ENCODE measurements around the gene BHLHE40.
A peak's percentile ranks its signal among the peaks of the same experiment; 100 is the strongest.
"Not testable (repeated sequence)": the region's sequence is repeated elsewhere in the genome, so short reads cannot be mapped to it uniquely, and the experiment has no call there.

BHLHE40 gene

DNA sequence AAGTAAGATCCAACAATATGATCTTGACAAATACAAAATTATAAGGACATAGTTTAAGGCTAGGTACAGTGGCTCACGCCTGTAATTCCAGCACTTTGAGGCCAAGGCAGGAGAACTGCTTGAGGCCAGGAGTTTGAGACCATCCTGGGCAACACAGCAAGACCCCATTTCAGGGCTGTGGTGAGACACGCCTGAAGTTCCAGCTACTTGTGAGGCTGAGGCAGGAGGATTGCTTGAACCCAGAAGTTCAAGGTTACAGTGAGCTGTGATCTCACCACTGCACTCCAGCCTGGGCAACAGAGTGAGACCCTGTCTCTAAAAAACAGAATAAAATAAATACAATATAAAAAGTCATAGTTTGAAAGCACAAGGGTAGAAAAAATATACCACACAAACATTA, 17.4 kb upstream of the BHLHE40 start:
- DNase-seq (ENCODE audit: low read depth in 2 of 2), result not testable (repeated sequence)

DNA sequence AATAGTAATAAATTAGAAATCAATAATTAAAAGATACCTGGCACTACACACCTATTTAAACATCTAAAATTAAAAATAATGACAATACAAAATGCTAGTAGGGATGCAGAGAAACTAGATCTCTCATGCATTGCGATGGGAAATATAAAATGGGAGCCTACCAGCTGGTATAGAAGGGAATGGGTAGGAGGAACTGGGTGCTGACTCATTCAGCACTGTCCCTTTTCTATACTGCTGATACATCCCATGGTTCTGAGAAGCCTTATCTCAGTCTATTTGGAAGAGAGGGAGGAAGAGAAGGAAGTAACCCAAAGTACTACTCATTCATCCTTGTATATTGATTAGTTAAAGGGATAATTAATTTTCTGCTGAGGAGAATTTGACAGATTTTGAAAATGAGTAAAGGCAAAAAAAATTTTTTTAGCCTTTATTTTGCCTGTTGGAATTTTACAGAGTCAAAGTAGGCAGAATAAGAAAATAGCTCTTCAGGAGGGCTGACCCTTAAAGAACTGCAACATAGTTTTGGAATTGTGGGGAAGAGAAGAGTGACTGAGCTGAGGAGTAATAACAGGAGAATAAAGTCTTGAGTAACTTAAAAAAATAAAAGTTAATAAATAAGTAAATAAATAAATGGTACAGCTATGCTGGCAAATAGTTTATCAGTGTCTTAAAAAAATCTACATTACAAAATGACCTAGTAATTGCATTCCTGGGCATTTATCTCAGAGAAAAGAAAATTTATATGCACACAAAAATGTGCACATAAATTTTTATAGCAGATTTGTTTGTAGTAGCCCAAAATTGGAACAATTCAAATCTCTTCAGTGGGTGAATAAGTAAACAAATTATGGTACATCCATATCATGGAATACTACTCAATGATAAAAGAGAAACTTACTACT, 15.3 kb upstream of the BHLHE40 start:
- no peak for DNase-seq (ENCODE audit: low read depth in 2 of 2)

DNA sequence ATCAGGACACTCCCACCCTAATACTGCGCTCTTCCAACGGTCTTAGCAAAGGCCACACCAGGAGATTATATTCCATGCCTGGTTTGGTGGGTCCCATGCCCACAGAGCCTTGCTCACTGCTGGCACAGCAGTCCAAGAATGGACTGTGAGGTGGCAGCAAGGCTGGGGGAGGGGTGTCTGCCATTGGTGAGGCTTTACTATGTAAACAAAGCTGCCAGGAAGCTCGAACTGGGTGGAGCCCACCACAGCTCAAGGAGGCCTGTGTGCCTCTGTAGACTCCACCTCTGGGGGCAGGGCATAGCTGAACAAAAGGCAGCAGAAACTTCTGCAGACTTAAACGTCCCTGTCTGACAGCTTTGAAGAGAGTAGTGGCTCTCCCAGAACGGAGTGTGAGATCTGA, 13.2 kb upstream of the BHLHE40 start:
- DNase-seq (ENCODE audit: low read depth in 2 of 2), result not testable (repeated sequence)

DNA sequence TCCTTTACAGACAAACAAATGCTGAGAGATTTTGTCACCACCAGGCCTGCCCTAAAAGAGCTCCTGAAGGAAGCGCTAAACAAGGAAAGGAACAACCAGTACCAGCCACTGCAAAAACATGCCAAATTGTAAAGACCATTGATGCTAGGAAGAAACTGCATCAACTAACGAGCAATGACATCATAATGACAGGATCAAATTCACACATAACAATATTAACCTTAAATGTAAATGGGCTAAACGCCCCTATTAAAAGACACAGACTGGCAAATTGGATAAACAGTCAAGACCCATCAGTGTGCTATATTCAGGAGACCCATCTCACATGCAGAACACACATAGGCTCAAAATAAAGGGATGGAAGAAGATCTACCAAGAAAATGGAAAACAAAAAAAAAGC, 11.6 kb upstream of the BHLHE40 start:
- DNase-seq (ENCODE audit: low read depth in 2 of 2), result not testable (repeated sequence)

DNA sequence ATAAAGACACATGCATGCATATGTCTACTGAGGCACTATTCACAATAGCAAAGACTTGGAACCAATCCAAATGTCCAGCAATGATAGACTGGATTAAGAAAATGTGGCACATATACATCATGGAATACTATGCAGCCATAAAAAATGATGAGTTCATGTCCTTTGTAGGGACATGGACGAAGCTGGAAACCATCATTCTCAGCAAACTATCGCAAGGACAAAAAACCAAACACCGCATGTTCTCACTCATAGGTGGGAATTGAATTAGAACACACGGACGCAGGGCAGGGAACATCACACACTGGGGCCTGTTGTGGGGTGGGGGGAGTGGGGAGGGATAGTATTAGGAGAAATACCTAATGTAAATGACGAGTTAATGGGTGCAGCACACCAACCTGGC, 7.8 kb upstream of the BHLHE40 start:
- DNase-seq (ENCODE audit: low read depth in 2 of 2), result not testable (repeated sequence)

DNA sequence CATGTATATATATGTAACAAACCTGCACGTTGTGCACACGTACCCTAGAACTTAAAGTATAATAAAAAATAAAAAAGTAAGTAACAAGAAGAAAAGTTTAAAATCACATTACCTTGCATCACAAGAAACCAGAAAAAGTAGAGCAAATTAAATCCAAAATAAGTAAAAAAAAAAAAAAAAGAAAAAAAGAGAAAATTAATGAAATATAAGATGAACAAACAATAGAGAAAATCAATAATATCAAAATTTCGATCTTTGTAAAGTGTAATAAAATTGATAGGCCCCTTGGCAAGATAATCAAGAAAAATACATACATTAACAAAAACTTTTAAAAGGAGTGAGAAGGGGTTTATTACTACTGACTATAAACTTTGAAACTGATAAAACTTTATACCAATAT, 7.4 kb upstream of the BHLHE40 start:
- DNase-seq (ENCODE audit: low read depth in 2 of 2), result no peak

DNA sequence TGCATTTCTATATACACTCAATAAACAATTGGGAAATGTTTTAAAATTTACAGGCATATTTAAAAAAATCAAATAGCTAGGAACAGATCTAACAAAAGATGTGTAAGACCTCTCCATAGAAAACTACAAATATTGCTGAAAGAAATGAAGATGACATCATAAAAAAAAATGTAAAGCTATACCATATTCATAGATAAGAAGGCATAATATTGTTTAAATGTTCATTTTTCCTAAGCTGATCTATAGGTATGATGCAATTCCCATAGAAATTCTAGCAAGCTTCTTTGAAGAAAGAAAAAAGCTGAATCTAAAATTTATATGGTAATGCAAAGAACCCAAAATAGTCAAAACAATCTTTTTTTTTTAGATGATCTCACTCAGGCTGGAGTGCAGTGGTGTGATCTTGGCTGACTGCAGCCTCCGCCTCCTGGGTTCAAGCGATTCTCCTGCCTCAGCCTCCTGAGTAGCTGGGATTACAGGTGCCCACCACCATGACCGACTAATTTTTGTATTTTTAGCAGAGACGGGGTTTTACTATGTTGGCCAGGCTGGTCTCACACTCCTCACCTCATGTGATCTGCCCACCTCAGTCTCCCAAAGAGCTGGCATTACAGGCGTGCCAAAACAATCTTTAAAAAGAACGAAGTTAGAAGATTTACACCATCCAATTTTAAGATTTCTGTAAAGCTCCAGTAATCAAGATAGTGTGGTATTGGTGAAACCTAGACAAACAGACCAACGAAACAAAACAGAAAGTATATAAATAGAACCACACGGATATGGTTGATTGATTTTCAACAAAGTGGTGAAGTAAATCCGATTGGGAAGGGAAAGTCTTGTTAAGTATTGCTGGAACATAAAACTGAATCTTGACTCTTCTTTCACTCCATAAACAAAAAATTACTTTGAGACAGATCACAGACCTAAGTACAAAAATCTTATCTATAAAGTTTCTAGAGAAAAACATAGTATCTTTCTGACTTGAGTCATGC, 6.3 kb upstream of the BHLHE40 start:
- DNase-seq (ENCODE audit: low read depth in 2 of 2), result no peak

DNA sequence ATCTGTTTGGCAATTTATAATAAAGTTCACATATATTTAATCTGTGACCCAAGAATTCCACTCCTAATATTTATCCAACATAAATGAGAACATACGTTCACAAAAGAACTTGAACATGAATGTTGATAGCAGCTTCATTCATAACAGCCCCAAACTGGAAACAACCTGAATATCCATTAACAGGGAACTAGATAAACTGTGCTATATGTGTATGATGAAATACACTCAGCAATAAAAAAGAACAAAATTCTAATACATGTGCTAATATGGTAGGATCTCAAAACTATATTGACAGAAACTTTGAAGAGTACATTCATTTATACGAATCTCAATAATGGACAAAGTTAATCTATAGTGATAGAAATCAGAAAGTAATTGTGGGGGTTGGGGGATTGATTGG, 5.1 kb upstream of the BHLHE40 start:
- DNase-seq (ENCODE audit: low read depth in 2 of 2), result no peak

DNA sequence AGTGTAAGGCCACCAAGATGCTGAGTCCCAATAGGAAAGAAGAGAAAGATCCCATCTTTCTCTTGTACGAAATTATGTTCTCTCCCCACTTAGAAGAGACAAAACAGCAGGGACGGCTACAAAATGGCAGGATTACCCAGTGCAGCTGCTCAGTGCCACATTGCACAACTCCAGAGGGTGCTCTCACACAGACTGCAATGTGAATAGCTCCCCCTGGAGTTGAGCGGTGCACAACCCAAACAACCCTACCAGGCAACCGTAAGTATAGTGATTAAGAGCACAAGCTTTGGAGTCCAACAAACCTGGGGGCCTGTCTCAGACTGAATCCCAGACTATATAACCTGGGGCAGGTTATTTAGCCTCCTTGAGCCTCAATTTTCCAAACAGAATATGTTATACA, 3.1 kb upstream of the BHLHE40 start:
- DNase-seq (ENCODE audit: low read depth in 2 of 2), result peak in 1 of 2 experiments; percentile 50

DNA sequence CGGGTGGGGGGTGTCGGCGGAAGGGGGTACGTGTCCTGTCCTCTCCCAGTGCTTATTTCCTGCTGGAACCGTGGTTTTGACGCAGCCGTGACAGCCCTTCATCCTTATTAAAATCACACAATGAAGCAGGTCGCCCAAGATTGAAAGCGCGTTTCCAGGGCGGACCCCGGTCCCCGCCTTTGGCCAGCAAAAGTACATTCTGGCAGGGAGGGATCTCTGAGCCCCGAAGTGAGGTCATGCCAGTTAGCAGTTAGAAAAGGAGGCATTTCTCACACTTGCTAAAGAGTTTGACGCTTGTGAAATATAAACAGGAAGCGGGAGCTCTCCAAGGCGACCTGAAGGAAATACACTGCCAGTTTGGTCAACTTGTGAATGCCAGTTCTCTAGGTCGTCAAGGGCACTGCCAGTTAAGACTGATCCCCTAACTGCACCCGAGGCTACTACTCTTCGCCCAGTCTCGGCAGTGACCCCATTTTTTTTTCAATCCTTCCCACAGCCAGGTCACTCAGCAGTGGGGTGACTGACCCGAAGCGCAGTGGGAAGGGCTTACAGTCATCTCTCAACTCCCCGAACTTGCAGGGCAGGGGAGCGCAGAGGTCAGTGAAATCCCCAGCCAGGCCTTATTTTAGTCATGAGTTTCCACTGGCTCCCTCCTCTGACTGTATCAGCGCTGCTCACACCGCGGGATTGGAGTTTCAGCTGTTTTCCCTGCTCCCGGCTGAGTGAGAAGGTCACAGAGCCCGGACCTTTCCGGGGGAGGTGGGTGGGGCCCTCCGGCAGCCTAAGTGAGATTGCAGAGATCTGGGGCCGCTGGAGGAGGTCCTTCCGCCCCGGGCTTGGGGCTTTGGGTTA, 2.0 kb upstream of the BHLHE40 start:
- peak; percentile 25 to 77 for DNase-seq (ENCODE audit: low read depth in 2 of 2)

DNA sequence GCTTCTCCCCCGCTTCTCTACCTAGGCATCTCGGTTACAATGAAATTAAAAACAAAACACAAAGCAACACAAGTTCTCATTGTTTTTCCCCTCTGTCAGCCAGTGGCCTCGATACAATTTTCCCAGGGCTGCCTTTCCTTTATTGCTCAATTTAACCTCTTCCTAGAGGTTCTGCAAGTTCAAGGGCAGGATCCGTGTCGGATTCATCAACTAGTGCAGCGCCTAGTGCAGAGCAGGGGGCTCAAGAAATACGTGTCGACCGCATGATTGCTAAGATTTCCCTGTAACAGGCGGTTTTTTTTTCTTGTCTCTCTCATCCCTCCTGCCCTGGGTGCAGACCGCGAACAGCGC, 1.4 kb upstream of the BHLHE40 start:
- peak in 1 of 2 experiments; percentile 27 for DNase-seq (ENCODE audit: low read depth in 2 of 2)

DNA sequence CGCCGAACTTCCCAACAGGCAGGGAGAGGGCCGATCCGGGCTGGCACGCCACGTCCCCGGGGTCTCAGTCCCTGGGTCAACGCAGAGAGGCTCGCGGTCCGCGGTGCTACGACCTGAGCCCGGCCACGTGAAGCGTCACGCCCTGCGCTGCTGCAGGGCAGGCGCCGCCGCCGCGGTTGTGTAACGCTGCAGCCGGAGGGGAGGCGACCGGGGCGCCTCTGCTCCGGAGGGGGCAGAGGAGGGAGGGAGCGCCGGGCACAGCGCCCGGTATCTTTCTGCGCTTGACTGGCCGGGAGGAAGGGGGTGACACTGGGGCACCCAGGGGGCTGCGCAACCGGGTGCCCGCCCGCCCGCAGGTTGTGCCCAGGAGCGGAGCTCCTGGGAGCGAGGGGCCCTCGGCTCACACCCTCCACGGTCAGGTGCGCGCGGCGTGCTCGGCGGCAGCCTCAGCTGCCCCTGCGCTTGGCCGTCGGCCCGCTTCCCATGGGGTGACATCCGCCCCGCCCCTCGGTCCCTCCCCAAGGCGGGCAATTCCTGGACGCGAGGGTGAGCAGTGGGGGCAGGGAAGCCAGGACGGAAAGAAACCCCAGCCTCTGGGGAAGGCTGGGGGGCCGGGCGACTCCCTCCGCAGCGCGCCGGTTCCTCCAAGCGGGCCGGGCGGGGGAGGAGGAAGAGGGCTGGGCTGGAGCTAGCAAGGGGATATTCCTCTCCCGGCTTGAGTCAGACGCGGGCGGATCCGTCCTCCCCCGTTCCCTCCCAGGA, 852 bp upstream of the BHLHE40 start:
- peak; percentile 31 to 73 for DNase-seq (ENCODE audit: low read depth in 2 of 2)

DNA sequence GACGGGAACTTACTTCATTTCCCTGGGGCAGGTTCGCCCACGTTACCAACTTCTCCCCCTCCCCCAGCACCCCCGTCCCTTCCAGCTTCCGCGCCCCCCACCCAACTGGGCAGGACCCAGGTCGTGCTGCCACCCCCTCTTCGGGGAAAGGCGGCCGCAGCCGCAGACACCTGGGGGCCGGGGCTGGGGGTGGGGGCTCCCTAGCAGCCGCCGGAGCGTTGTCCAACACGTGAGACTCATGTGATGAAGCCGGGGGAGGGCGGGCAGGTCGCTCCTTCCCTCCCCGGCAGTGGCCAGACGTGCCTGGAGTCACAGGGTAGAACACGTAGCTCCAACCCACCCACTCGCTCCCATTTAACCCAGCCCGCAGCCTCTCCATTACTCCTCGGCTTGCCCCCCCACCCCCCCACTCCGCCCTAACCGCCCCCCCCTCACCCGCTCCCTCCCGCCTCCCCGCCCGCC, 240 bp upstream of the BHLHE40 start:
- peak; percentile 77 to 93 for DNase-seq (ENCODE audit: low read depth in 2 of 2)

DNA sequence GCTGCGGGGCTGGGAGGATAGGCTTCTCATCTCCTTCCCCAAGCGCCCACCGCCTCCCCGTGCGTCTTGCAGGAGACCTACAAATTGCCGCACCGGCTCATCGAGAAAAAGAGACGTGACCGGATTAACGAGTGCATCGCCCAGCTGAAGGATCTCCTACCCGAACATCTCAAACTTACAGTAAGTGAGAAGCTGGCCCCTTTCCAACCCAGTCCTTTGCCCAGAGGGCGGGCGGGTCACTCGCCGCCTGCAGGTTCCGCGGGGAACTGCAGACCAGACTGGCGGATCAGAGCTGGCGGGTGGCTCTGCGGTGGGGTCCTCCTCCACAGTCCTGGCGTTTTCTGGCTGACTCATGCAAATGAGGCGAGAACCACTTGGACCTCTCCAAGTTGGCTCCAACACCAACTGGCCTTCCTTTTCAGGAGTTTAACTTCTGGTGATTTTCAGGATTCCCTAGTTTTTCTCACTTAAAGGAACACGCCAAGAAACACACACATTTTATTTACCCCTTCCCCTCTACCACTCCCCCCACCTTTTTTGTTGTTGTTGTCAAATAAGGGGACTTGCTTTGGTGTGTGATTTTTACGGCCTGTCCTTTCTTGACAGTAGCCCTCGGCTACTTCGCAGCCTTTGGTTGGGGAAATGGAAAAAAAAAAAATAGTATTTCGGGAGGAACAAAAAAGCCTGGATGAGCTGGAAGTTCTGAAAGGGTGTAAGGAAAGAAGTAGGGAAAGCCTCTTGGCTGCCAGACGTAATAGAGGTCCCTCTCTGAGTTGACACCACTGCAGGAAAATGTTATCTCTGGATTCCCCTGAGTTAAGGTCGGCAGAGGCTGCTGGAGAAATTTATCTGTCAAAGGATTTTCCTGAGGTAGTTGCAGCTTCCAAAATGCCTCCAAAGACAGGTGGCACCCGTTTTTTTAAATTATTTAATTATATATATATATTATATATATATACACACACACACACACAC, 1.3 kb downstream of the BHLHE40 start:
- DNase-seq (ENCODE audit: low read depth in 2 of 2), result peak; percentile 78 to 91

DNA sequence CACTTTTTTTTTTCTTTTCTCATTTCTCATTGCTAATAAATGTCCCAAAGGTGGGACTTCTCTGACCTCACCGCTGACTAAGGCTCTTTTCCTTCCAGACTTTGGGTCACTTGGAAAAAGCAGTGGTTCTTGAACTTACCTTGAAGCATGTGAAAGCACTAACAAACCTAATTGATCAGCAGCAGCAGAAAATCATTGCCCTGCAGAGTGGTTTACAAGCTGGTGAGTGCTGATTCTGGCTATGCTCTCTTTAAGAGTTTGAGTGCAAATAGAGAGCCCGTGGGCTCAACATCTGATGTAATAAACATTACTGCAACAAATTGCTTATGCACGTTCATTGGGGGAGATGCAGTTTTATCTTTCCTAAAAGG, 2.0 kb downstream of the BHLHE40 start:
- no peak for DNase-seq (ENCODE audit: low read depth in 2 of 2)

DNA sequence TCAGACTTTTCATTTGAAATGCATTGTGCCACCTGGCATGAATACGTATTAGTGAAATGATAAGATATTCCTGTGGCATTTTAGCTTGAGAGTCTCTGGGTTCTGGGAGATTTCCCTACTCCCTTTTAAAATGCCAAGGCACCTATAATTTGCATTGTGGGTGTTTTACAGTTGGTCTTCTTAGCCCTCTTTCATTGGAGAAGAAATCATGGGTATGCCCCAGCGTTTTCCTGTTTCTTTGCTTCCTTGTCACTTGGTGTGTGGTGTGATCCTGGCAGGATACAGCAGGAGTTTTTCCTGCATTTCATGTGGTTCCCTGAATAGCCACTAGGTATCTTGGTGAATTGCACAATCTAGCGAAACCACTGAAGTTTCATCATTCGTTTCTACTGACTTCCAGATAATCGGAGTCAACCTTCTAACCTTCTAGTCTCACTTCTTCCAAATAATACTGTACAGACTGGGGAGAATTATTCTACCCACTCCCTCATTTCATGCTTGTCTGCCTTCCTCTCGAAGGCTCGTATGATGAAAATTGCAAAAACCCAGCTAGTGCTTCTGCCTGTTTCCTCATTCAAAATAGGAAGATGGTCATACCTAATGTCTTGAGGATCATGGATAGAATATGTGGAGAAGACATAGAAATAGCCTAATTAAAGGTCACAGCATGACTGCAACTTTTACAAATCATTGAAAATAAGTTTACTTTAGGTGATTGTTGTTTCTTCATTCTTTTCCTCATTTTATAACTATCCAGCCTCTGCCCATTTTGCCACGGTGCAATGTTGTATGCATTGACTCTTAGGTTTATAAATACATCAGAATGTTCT, 2.6 kb downstream of the BHLHE40 start:
- DNase-seq (ENCODE audit: low read depth in 2 of 2), result no peak

DNA sequence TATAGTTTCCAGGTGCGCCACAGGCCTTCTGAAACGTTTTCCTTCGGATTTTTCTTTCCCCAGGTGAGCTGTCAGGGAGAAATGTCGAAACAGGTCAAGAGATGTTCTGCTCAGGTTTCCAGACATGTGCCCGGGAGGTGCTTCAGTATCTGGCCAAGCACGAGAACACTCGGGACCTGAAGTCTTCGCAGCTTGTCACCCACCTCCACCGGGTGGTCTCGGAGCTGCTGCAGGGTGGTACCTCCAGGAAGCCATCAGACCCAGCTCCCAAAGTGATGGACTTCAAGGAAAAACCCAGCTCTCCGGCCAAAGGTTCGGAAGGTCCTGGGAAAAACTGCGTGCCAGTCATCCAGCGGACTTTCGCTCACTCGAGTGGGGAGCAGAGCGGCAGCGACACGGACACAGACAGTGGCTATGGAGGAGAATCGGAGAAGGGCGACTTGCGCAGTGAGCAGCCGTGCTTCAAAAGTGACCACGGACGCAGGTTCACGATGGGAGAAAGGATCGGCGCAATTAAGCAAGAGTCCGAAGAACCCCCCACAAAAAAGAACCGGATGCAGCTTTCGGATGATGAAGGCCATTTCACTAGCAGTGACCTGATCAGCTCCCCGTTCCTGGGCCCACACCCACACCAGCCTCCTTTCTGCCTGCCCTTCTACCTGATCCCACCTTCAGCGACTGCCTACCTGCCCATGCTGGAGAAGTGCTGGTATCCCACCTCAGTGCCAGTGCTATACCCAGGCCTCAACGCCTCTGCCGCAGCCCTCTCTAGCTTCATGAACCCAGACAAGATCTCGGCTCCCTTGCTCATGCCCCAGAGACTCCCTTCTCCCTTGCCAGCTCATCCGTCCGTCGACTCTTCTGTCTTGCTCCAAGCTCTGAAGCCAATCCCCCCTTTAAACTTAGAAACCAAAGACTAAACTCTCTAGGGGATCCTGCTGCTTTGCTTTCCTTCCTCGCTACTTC, 3.8 kb downstream of the BHLHE40 start:
- no peak for DNase-seq (ENCODE audit: low read depth in 2 of 2)

Data from stimulated activated CD4-positive, alpha-beta T cell treated with anti-CD3 and anti-CD28 coated beads, Interleukin-12 subunit alpha, Interleukin-12 subunit beta, amount 100 ng/mL, for 24 hours (primary cell).